ENCODE data around the gene SUPT20HL1.

Gene SUPT20HL1

DNA sequence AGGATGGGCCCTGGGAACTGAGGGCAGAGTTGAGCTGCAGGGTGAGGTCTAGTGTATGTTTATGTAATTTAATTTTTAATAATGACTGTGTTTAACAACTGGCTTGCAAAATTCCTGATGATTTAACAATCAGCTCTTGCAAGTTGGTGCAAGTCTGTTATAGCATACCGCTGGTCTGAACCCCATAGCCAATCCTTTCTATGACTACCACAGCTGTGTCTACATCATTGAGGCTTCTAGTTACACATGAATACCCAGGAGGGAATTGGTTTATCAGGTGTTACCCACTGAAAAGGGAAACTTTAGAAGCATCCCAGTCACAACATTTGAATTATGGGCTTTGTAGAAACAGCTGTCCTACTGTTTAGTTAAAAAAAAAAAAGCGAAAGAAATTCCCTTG, 38.3 kb downstream of the SUPT20HL1 start:
- no peak for DNase-seq

DNA sequence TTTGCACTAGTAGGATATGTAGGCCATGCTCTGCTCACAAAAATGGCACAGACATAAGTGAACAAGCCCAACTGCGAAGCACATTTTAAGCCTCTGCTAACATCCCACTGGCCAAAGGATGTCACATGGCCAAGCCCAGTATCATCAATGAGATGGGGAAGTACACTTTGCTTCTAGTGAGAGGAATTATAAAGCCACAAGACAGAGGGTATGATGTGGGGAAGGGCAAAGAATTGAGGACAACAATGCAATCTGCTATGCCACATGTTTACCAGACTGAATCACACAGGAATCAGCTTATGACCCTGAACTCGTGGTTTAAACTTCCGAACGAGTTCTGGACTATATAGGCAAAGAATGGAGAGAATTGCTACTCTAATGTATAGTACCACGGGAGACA, 39.1 kb downstream of the SUPT20HL1 start:
- DNase-seq, result no peak

DNA sequence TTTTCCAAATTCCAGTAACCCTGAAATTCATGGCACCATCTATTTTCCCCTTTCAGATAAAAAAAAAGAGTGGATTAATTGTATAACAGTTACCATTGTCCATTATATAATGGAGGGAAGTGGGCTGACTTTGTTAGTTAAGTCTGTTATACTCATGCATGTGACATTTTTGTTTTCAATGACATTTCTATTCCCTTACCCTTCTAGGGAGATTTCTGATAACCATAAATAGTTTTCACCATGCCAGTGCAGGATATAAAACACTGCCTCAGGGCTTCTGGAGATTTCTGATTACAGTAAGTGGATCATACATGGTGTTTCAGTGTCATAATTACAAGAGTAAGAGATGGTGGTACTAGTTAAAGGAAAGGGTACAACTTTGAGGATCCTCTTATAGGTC, 45.5 kb downstream of the SUPT20HL1 start:
- no peak for DNase-seq

Measured in fibroblast of skin of back (primary cell).